Stomach (tissue), 9 donors: ENCODE results near the gene PPIL4. TPM values are rescaled to one million over a fixed set of nuclear protein-coding genes. Genes with fewer than 3 reads are reported as not detected.

Experiments used
- DNase-seq, 2 donors: peaks; one replicate each; pipeline versions ENCODE4 v3.0.0 to v3.0.0-alpha.2; 2013 to 2019
- H3K27ac ChIP-seq, 5 donors: fragments of 200-600 bp in 4 of 5; sonication (generic) in 4 of 5; one replicate each; pipeline ENCODE4 v1.5.1; 2013 to 2019; ENCODE audit warnings: mild to moderate bottlenecking in 1 of 5, moderate library complexity in 1 of 5
- H3K27me3 ChIP-seq, 3 donors: fragments of 200-600 bp; sonication (generic); one replicate each; pipeline ENCODE4 v1.5.1; 2017 to 2019; ENCODE audit warnings: mixed run types in 1 of 3
- H3K36me3 ChIP-seq, 4 donors: fragments of 200-600 bp; sonication (generic); 1 replicate in 3 of 4; 2 replicates in 1 of 4; pipeline ENCODE4 v1.5.1; 2016 to 2019
- H3K4me1 ChIP-seq, 4 donors: fragments of 200-600 bp; sonication (generic); one replicate each; pipeline ENCODE4 v1.5.1; 2016 to 2019
- H3K4me3 ChIP-seq, 4 donors: fragments of 200-600 bp; sonication (generic) in 3 of 4; one replicate each; pipeline ENCODE4 v1.5.1; 2016 to 2019; ENCODE audit warnings: mild to moderate bottlenecking in 1 of 4
- H3K9me3 ChIP-seq, 4 donors: fragments of 200-600 bp; sonication (generic); one replicate each; pipeline ENCODE4 v1.5.1; 2016 to 2019
- CTCF ChIP-seq, 7 experiments: fragments of 450-650 bp in 4 of 7; fragments of 200-600 bp in 3 of 7; sonication (generic) in 3 of 7; IDR thresholded peaks; one replicate each; pipeline ENCODE4 v1.5.1; 2016 to 2019; ENCODE audit warnings: antibody characterized with exemption in 7 of 7, control low read depth in 2 of 7, mild to moderate bottlenecking in 1 of 7
- EP300 ChIP-seq: sonication (generic); formaldehyde crosslinking; IDR thresholded peaks from one replicate; pipeline ENCODE4 v1.6.1; 2017; ENCODE audit warnings: antibody characterized with exemption
- POLR2A ChIP-seq, 4 donors: fragments of 450-650 bp; IDR thresholded peaks; one replicate each; pipeline ENCODE4 v1.6.1; 2016; ENCODE audit warnings: antibody characterized with exemption in 4 of 4, control low read depth in 2 of 4, mild to moderate bottlenecking in 1 of 4, moderate library complexity in 1 of 4
- POLR2AphosphoS5 ChIP-seq, 3 donors: sonication (generic); formaldehyde crosslinking; IDR thresholded peaks; one replicate each; pipeline ENCODE4 v1.6.1; 2016; ENCODE audit warnings: antibody characterized with exemption in 3 of 3
- WGBS, 5 donors: extraction: QIAGEN DNeasy Blood & Tissue Kit in 3 of 5; methylation state at CpG; one replicate each; pipeline versions ENCODE4 v1.1.5 to v1.1.7; 2013 to 2018; 5-methylcytosine and 5-hydroxymethylcytosine counted together
- intact Hi-C: fragments of 100-400 bp; cut with DNase I; formaldehyde crosslinking; loops from one replicate; pipeline ENCODE4 v1.15.1; 2023; ENCODE audit warnings: low total_unique reads
- polyA plus RNA-seq, 3 donors: library from polyadenylated mRNA; stranded (reverse); fragments of 200-250 nt; gene quantifications; one replicate each; pipeline ENCODE4 v1.2.3, GENCODE V29; 2013
- total RNA-seq, 5 donors: library from RNA; depleted of rRNA; stranded (reverse); fragments of >200 nt; gene quantifications; one replicate each; pipeline versions ENCODE4 v1.1.0 to v1.2.3, GENCODE V29; 2014 to 2016
- donor health status: healthy with polysubstance abuse.
- donor health status: Bipolar disorder and iron deficiency.
- donor health status: healthy.

Gene PPIL4
- total and polyA plus RNA-seq, 8 donors, result 7.6 to 59.7 (median 16.4) TPM

- Histone ChIP-seq H3K36me3 (no peaks in the 10 kb centered on the region), H3K27me3 (no peaks in the 10 kb centered on the region), H3K4me3 (no peak overlapping the region), H3K4me1 (peaks cover 19 to 28% (median 20%) of the 10 kb centered on the region in 4 donors), H3K9me3 (no peaks in the 10 kb centered on the region), H3K27ac (no peak overlapping the region)
- TF ChIP-seq POLR2A (IDR thresholded peaks at IDR 0.05), result no peak
- TF ChIP-seq CTCF (IDR thresholded peaks at IDR 0.05), result no peak
- TF ChIP-seq EP300, result no peak
- TF ChIP-seq POLR2AphosphoS5 (IDR thresholded peaks at IDR 0.05), result no peak
- WGBS, 5 donors, result 83 to 97% (median 90%) methylated on average over 1 of the region's 1 CpG
- DNase-seq, result no peak
- intact Hi-C loops, result no loop called here
Observed at GRCh38 chr6:149458806-149459205, 87.0 kb downstream of the PPIL4 start.

GRCh38 chr6:149458196-149458595 lies 87.6 kb downstream of the PPIL4 start:
- peaks cover 19 to 33% (median 23%) of the 10 kb centered on the region in 4 donors for H3K4me1 ChIP-seq
- no peaks in the 10 kb centered on the region for H3K36me3 ChIP-seq
- H3K27me3 ChIP-seq, result no peaks in the 10 kb centered on the region
- intact Hi-C loops, result no loop called here
- no peak overlapping the region for H3K4me3 ChIP-seq
- DNase-seq, result no peak
- TF ChIP-seq CTCF (IDR thresholded peaks at IDR 0.05) (no peak), POLR2AphosphoS5 (IDR thresholded peaks at IDR 0.05) (no peak), EP300 (no peak), POLR2A (IDR thresholded peaks at IDR 0.05) (no peak)
- H3K27ac ChIP-seq, result no peak overlapping the region
- H3K9me3 ChIP-seq, result no peaks in the 10 kb centered on the region
- WGBS, 5 donors, result 94 to 97% (median 95%) methylated on average over 7 of the region's 7 CpGs

- TF ChIP-seq POLR2A (IDR thresholded peaks at IDR 0.05) (no peak), CTCF (IDR thresholded peaks at IDR 0.05) (no peak), EP300 (no peak), POLR2AphosphoS5 (IDR thresholded peaks at IDR 0.05) (no peak)
- peaks cover 19 to 33% (median 25%) of the 10 kb centered on the region in 4 donors for H3K4me1 ChIP-seq
- no peak overlapping the region for H3K4me3 ChIP-seq
- no peak overlapping the region for H3K27ac ChIP-seq
- WGBS, 5 donors, result 61 to 73% (median 68%) methylated on average over 7 of the region's 7 CpGs
- no peak for DNase-seq
- no peaks in the 10 kb centered on the region for H3K9me3 ChIP-seq
- intact Hi-C loops, result no loop called here
- H3K36me3 ChIP-seq, result no peaks in the 10 kb centered on the region
- no peaks in the 10 kb centered on the region for H3K27me3 ChIP-seq
Observed at GRCh38 chr6:149457316-149457884, 88.4 kb downstream of the PPIL4 start.

GRCh38 chr6:149456311-149457021 lies 89.4 kb downstream of the PPIL4 start:
- WGBS, 5 donors, result 81 to 93% (median 83%) methylated on average over 38 to 49 of the region's 49 CpGs
- Histone ChIP-seq H3K4me1 (peaks cover 21 to 32% (median 30%) of the 10 kb centered on the region in 4 donors), H3K27ac (no peak overlapping the region), H3K36me3 (no peaks in the 10 kb centered on the region), H3K9me3 (no peaks in the 10 kb centered on the region), H3K27me3 (peaks cover 0 to 2% (median 1%) of the 10 kb centered on the region in 3 donors), H3K4me3 (no peak overlapping the region)
- intact Hi-C loops, result no loop called here
- no peak for TF ChIP-seq POLR2A (IDR thresholded peaks at IDR 0.05)
- TF ChIP-seq POLR2AphosphoS5 (IDR thresholded peaks at IDR 0.05), result no peak
- no peak for TF ChIP-seq CTCF (IDR thresholded peaks at IDR 0.05)
- TF ChIP-seq EP300, result no peak
- DNase-seq, result no peak
